DND-41 (cell line): ENCODE measurements around the gene TUBA4B.

Experiments used
- ATAC-seq: fragments of 200-7000 bp; cut with Tn5 transposase; 3 replicates; pipeline ENCODE4 v1.9.1; 2021; ENCODE audit warnings: low read depth; ENCODE audit not compliant: insufficient read depth
- DNase-seq: peaks from one replicate; pipeline ENCODE4 v3.0.0-alpha.2; 2020
- H2AFZ ChIP-seq: 2 replicates; pipeline ENCODE4 v1.6.0; 2012; ENCODE audit warnings: low read depth, low read length
- H3K27ac ChIP-seq: 2 replicates; pipeline ENCODE4 v1.5.1; 2012; ENCODE audit warnings: low read length, inconsistent platforms
- H3K27me3 ChIP-seq: fragments of 200-600 bp; sonication (generic); 2 replicates; pipeline ENCODE4 v1.6.0; 2012; ENCODE audit warnings: low read length, mild to moderate bottlenecking, inconsistent platforms; ENCODE audit not compliant: insufficient read depth, poor library complexity
- H3K36me3 ChIP-seq: 2 replicates; pipeline ENCODE4 v1.5.1; 2012; ENCODE audit warnings: low read length, inconsistent platforms; ENCODE audit not compliant: insufficient read depth
- H3K4me1 ChIP-seq: 2 replicates; pipeline ENCODE4 v1.5.1; 2012; ENCODE audit warnings: mild to moderate bottlenecking, low read length; ENCODE audit not compliant: insufficient read depth
- H3K4me2 ChIP-seq: 2 replicates; pipeline ENCODE4 v1.6.0; 2012; ENCODE audit warnings: mild to moderate bottlenecking, moderate library complexity, low read length, inconsistent platforms; ENCODE audit not compliant: insufficient read depth
- H3K4me3 ChIP-seq, 2 experiments: fragments of 200-600 bp in 1 of 2; shearing (Covaris generic) in 1 of 2; 2 replicates each; pipeline ENCODE4 v1.5.1; 2012 to 2016; ENCODE audit warnings: inconsistent platforms in 2 of 2, low read length in 2 of 2, mild to moderate bottlenecking in 2 of 2, low read depth in 1 of 2, moderate library complexity in 1 of 2
- H3K79me2 ChIP-seq: 2 replicates; pipeline ENCODE4 v1.6.0; 2012; ENCODE audit warnings: low read length, inconsistent platforms; ENCODE audit not compliant: insufficient read depth
- H3K9ac ChIP-seq: 2 replicates; pipeline ENCODE4 v1.6.0; 2012; ENCODE audit warnings: low read depth, mild to moderate bottlenecking, inconsistent platforms, low read length, moderate library complexity
- H3K9me3 ChIP-seq: 2 replicates; pipeline ENCODE4 v1.5.1; 2012; ENCODE audit warnings: low read length, moderate library complexity, mild to moderate bottlenecking, inconsistent platforms; ENCODE audit not compliant: insufficient read depth, severe bottlenecking
- H4K20me1 ChIP-seq: 2 replicates; pipeline ENCODE4 v1.6.0; 2012; ENCODE audit warnings: low read length; ENCODE audit not compliant: insufficient read depth
- EZH2 ChIP-seq: IDR thresholded peaks from 3 replicates; pipeline ENCODE4 v1.6.1; 2012; ENCODE audit warnings: borderline replicate concordance, low read depth, mild to moderate bottlenecking, moderate library complexity, low read length, inconsistent platforms; ENCODE audit not compliant: severe bottlenecking
- TF ChIP-seq, protein P1 (sequence below): IDR thresholded peaks from 2 replicates; pipeline ENCODE4 v1.5.1; 2012; ENCODE audit warnings: borderline replicate concordance, low read length, moderate library complexity, mild to moderate bottlenecking; ENCODE audit not compliant: poor library complexity, severe bottlenecking; ENCODE audit errors: extremely low read depth

Gene TUBA4B

DNA sequence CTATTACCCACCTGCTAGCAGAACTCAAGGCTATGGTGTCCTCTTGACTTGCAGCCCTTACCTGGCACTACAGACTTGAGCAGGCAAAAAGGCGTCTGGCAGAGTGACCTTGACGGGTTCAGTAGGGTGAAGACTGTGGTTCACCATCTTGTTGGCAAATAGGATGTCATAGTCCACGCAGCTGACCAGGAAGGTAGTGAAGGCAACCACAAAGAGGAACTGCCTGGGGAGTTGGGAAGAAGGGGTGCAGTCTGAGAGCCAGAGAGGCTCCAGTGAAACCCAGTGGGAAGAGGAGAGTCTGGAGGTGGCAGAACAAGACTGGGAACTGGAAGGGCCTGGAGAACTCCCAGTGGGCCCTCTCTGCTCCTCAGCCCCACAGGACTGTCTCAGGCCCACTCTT is 27.7 kb upstream of the TUBA4B start:
- ATAC-seq (no peak), DNase-seq (no peak)
- Histone ChIP-seq H3K9me3 (no peaks in the 10 kb centered on the region), H3K4me3 (no peak overlapping the region), H3K9ac (no peak overlapping the region), H4K20me1 (peaks cover 8% of the 10 kb centered on the region; the same call in 1 of the 2 replicates), H3K27ac (no peak overlapping the region), H3K36me3 (peaks cover 71% of the 10 kb centered on the region), H3K79me2 (peaks cover 32% of the 10 kb centered on the region), H2AFZ (no peak overlapping the region), H3K27me3 (no peaks in the 10 kb centered on the region), H3K4me2 (no peak overlapping the region), H3K4me1 (peaks cover 21% of the 10 kb centered on the region)
- TF ChIP-seq, protein P1, sequence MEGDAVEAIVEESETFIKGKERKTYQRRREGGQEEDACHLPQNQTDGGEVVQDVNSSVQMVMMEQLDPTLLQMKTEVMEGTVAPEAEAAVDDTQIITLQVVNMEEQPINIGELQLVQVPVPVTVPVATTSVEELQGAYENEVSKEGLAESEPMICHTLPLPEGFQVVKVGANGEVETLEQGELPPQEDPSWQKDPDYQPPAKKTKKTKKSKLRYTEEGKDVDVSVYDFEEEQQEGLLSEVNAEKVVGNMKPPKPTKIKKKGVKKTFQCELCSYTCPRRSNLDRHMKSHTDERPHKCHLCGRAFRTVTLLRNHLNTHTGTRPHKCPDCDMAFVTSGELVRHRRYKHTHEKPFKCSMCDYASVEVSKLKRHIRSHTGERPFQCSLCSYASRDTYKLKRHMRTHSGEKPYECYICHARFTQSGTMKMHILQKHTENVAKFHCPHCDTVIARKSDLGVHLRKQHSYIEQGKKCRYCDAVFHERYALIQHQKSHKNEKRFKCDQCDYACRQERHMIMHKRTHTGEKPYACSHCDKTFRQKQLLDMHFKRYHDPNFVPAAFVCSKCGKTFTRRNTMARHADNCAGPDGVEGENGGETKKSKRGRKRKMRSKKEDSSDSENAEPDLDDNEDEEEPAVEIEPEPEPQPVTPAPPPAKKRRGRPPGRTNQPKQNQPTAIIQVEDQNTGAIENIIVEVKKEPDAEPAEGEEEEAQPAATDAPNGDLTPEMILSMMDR = no peak
- no peak for TF ChIP-seq EZH2

GRCh38 chr2:219228041-219228910 is 24.8 kb upstream of the TUBA4B start:
- Histone ChIP-seq H3K9ac (peak overlapping the region; percentile 73), H3K36me3 (peaks cover 62% of the 10 kb centered on the region), H3K9me3 (no peaks in the 10 kb centered on the region), H3K27ac (peak overlapping the region; percentile 80), H2AFZ (peak overlapping the region; percentile 77), H3K27me3 (no peaks in the 10 kb centered on the region), H4K20me1 (peaks cover 8% of the 10 kb centered on the region; the same call in 1 of the 2 replicates), H3K4me1 (peaks cover 39% of the 10 kb centered on the region), H3K79me2 (peaks cover 51% of the 10 kb centered on the region), H3K4me2 (peak overlapping the region; percentile 86), H3K4me3 (peak overlapping the region; percentile 43 to 74; a peak in 3 of 4 replicates)
- ATAC-seq = no peak
- DNase-seq = no peak
- TF ChIP-seq, protein P1 = no peak
- no peak for TF ChIP-seq EZH2

DNA sequence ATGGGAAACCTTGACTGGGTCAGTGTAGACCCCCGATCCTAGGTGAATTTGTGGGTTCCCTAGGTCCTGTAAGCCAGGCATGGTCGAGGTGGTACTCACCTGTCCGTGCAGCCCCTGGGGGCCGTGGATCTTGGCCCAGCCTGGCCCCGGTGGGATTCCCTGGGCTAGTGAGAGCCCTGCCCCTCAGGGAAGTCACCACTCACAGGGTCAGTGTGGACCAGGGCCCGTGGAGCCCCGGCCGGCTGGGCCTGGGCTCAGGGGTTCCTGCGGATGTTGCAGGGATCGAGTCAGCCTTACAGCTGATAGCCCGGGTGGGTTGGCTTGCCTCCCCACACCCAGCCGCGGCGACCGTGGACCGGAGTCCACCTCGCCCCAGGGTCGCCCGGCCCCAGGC is 24.1 kb upstream of the TUBA4B start:
- ATAC-seq = peak; percentile 5; the same call in 1 of the 3 replicates
- H3K4me1 ChIP-seq = peaks cover 39% of the 10 kb centered on the region

More for the DNA sequence above, 24.1 kb upstream of the TUBA4B start:
- H3K79me2 ChIP-seq = peaks cover 51% of the 10 kb centered on the region
- no peak for DNase-seq
- H3K4me3 ChIP-seq = peak overlapping the region; percentile 43 to 74; a peak in 3 of 4 replicates
- H4K20me1 ChIP-seq = 0 out of 2 replicates have a peak, but pooled peaks cover 5% of the 10 kb centered on the region
- no peaks in the 10 kb centered on the region for H3K9me3 ChIP-seq
- no peaks in the 10 kb centered on the region for H3K27me3 ChIP-seq
- peaks cover 62% of the 10 kb centered on the region for H3K36me3 ChIP-seq
- TF ChIP-seq, protein P1 = no peak
- no peak for TF ChIP-seq EZH2
- H3K27ac ChIP-seq = peak overlapping the region; percentile 80
- H3K4me2 ChIP-seq = peak overlapping the region; percentile 86
- H2AFZ ChIP-seq = peak overlapping the region; percentile 77
- H3K9ac ChIP-seq = peak overlapping the region; percentile 73
